Neuronal stem cell (in vitro differentiated cells): ENCODE results near the gene B9D2.

Source experiments
- DNase-seq: peaks from one replicate; pipeline ENCODE4 v3.0.0-alpha.2; 2013; ENCODE audit warnings: low spot score
- H2AFZ ChIP-seq: one replicate; pipeline ENCODE4 v1.6.1; 2013; ENCODE audit warnings: mild to moderate bottlenecking, low read length, inconsistent platforms
- H2AK5ac ChIP-seq: 2 replicates; pipeline ENCODE4 v1.6.1; 2013; ENCODE audit warnings: low read depth, mild to moderate bottlenecking, inconsistent platforms, low read length, moderate library complexity, mixed read lengths
- H2BK120ac ChIP-seq: 2 replicates; pipeline ENCODE4 v1.6.1; 2013; ENCODE audit warnings: low read depth, mild to moderate bottlenecking, inconsistent platforms, low read length, moderate library complexity, mixed read lengths
- H2BK12ac ChIP-seq: one replicate; pipeline ENCODE4 v1.6.1; 2013; ENCODE audit warnings: low read length, inconsistent platforms
- H2BK15ac ChIP-seq: 2 replicates; pipeline ENCODE4 v1.6.1; 2013; ENCODE audit warnings: mild to moderate bottlenecking, low read length, inconsistent platforms, mixed read lengths
- H2BK5ac ChIP-seq: one replicate; pipeline ENCODE4 v1.6.1; 2013; ENCODE audit warnings: inconsistent platforms, mild to moderate bottlenecking, low read length, moderate library complexity
- H3K14ac ChIP-seq: one replicate; pipeline ENCODE4 v1.6.1; 2013; ENCODE audit warnings: low read length, inconsistent platforms
- H3K18ac ChIP-seq: 2 replicates; pipeline ENCODE4 v1.6.1; 2013; ENCODE audit warnings: low read length, inconsistent platforms
- H3K23ac ChIP-seq: 2 replicates; pipeline ENCODE4 v1.6.1; 2013; ENCODE audit warnings: low read depth, mild to moderate bottlenecking, mixed read lengths, low read length, inconsistent platforms; ENCODE audit not compliant: poor library complexity
- H3K27ac ChIP-seq: replicated peaks from 3 replicates; pipeline ENCODE4 v1.5.1; 2013; ENCODE audit warnings: low read length, inconsistent platforms
- H3K27me3 ChIP-seq, 3 experiments: 2 replicates each; pipeline ENCODE4 v1.6.1; 2013; ENCODE audit warnings: low read length in 3 of 3, mild to moderate bottlenecking in 2 of 3, inconsistent platforms in 1 of 3, low read depth in 1 of 3, mixed read lengths in 1 of 3, moderate library complexity in 1 of 3; ENCODE audit not compliant: control insufficient read depth in 3 of 3, insufficient read depth in 3 of 3
- H3K36me3 ChIP-seq, 2 donors: replicated peaks in 1 of 2; 2 replicates each; pipeline ENCODE4 v1.6.1; 2013; ENCODE audit warnings: low read length in 2 of 2; ENCODE audit not compliant: control insufficient read depth in 2 of 2, insufficient read depth in 2 of 2
- H3K4ac ChIP-seq: 2 replicates; pipeline ENCODE4 v1.6.1; 2013; ENCODE audit warnings: inconsistent platforms, mild to moderate bottlenecking, low read length, moderate library complexity
- H3K4me1 ChIP-seq, 2 donors: 1 replicate in 1 of 2; 2 replicates in 1 of 2; pipeline ENCODE4 v1.6.1; 2013; ENCODE audit warnings: low read length in 2 of 2, low read depth in 1 of 2; ENCODE audit not compliant: control insufficient read depth in 2 of 2, insufficient read depth in 1 of 2
- H3K4me2 ChIP-seq: one replicate; pipeline ENCODE4 v1.6.1; 2013; ENCODE audit warnings: mild to moderate bottlenecking, low read length, inconsistent platforms; ENCODE audit not compliant: insufficient read depth, poor library complexity, severe bottlenecking
- H3K4me3 ChIP-seq, 2 donors: 2 replicates each; pipeline ENCODE4 v1.5.1; 2013; ENCODE audit warnings: low read length in 2 of 2, mild to moderate bottlenecking in 2 of 2, inconsistent platforms in 1 of 2, moderate library complexity in 1 of 2
- H3K79me1 ChIP-seq: one replicate; pipeline ENCODE4 v1.6.1; 2013; ENCODE audit warnings: low read depth, mild to moderate bottlenecking, inconsistent platforms, low read length, moderate library complexity
- H3K9ac ChIP-seq: one replicate; pipeline ENCODE4 v1.6.1; 2013; ENCODE audit warnings: mild to moderate bottlenecking, low read depth, low read length, inconsistent platforms; ENCODE audit not compliant: poor library complexity
- H3K9me3 ChIP-seq, 2 donors: replicated peaks in 1 of 2; 2 replicates each; pipeline versions ENCODE3 to v1.6.1; 2013; ENCODE audit warnings: low read length in 2 of 2, mild to moderate bottlenecking in 2 of 2, inconsistent platforms in 1 of 2, low read depth in 1 of 2, mixed read lengths in 1 of 2, moderate library complexity in 1 of 2; ENCODE audit not compliant: control insufficient read depth in 2 of 2, insufficient read depth in 1 of 2
- H4K8ac ChIP-seq: one replicate; pipeline ENCODE4 v1.6.1; 2013; ENCODE audit warnings: low read depth, mild to moderate bottlenecking, inconsistent platforms, low read length, moderate library complexity
- H4K91ac ChIP-seq: one replicate; pipeline ENCODE4 v1.6.1; 2013; ENCODE audit warnings: low read length, low read depth, mild to moderate bottlenecking, inconsistent platforms; ENCODE audit not compliant: poor library complexity
- WGBS, 2 donors: extraction: QIAGEN DNeasy Blood & Tissue Kit; methylation state at CpG; one replicate each; pipeline ENCODE4 v1.1.7; 2013; ENCODE audit warnings: missing lambda C conversion rate in 2 of 2, mixed read lengths in 1 of 2; ENCODE audit not compliant: insufficient read length in 2 of 2, insufficient replicate concordance in 1 of 2; ENCODE audit errors: extremely low coverage in 2 of 2; 5-methylcytosine and 5-hydroxymethylcytosine counted together

The B9D2 gene

DNA sequence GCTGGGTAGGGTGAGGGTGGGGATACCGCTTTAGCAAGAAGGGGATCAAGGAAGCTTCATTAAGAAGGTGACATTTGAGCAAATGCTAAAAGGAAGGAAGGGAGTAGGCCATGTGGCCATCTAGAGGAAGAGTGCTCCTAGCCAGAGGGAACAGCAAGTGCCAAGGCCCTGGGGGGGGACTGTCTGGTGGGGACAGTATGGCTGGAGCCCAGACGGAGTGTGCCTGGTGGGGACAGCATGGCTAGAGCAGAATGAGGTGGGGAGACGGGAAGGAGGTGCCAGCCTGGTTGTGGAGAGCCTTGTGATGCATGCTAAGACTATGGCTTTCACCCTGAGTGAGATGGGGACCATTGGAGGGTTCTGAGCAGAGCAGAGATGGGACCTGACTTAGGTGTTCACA lies 8.1 kb downstream of the B9D2 start:
- no peak overlapping the region for H2BK15ac ChIP-seq
- H3K18ac ChIP-seq = no peak overlapping the region
- H3K27me3 ChIP-seq = peaks cover 0 to 32% (median 25%) of the 10 kb centered on the region in 3 experiments
- H4K8ac ChIP-seq = no peak overlapping the region
- H2BK120ac ChIP-seq = no peak overlapping the region
- H3K27ac ChIP-seq = no peak overlapping the region
- H3K4me2 ChIP-seq = no peak overlapping the region
- H3K9ac ChIP-seq = no peak overlapping the region
- H2BK12ac ChIP-seq = no peak overlapping the region
- H4K91ac ChIP-seq = no peak overlapping the region
- WGBS, 2 donors = no CpG with 5 or more reads among the region's 3 CpGs
- DNase-seq = no peak
- no peak overlapping the region for H3K4me3 ChIP-seq
- no peak overlapping the region for H2AFZ ChIP-seq
- no peak overlapping the region for H2BK5ac ChIP-seq
- H3K4me1 ChIP-seq = peaks cover 12 to 20% of the 10 kb centered on the region in 2 donors
- H3K4ac ChIP-seq = no peak overlapping the region
- no peak overlapping the region for H2AK5ac ChIP-seq
- H3K14ac ChIP-seq = no peak overlapping the region
- no peaks in the 10 kb centered on the region for H3K79me1 ChIP-seq
- H3K9me3 ChIP-seq = peaks cover 0 to 1% of the 10 kb centered on the region in 2 donors
- H3K23ac ChIP-seq = no peak overlapping the region
- no peaks in the 10 kb centered on the region for H3K36me3 ChIP-seq

DNA sequence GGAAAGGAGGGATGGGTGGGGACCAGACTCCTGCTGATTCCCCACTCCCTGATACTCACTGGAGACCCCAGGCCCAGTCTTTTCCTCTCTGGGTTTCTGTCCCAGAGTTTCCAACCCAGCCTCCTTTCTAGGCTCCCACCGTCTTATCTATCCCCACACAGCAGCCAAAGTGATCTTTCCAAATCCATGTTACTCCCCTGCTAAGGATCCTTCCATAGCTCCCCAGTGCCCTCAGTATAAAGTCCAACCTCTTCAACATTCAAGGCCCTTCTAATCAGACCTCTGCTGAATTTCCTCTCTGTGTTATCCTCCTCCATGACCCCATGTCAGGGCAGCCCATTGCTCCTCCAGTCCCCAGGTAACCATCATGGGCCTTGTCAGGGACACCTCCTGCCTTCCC lies 8.9 kb downstream of the B9D2 start:
- no CpG with 5 or more reads among the region's 1 CpG for WGBS, 2 donors
- no peak overlapping the region for H4K91ac ChIP-seq

DNA sequence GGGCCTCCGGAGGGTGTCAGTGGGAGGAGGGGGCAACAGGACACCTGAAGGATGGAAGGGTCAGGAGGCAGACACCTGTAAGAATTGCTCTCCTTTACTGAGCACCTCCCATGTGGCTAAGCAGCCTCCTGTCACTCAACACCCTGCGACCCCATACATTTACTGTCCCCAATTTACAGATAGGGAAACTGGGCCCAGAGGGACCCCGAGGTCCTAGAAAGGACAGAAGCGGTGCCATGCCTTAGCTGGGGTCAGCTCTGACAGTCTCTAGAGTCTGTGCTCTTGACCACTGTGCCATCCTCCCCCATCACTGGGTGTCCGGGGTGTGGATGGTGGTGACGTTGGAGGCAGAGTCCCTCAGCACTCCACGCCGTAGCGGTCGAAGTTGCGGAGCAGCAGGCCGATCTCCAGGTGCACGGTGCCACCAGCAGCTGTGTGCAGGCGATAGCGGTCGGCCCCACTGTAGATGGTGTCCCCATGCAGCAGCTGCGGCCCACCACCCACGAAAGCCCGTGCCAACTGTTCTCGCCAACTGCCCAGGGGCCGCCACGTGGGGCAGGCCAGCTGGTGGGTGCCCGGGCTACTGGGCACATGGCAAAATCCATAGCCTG lies 9.5 kb downstream of the B9D2 start:
- Histone ChIP-seq H4K8ac (no peak overlapping the region), H3K4ac (no peak overlapping the region), H3K18ac (peak overlapping the region; percentile 59), H4K91ac (no peak overlapping the region), H3K9ac (peak overlapping the region; percentile 30), H2BK120ac (no peak overlapping the region), H2AFZ (peak overlapping the region; percentile 99), H3K14ac (no peak overlapping the region), H2BK12ac (peak overlapping the region; percentile 47), H3K9me3 (peaks cover 0 to 1% of the 10 kb centered on the region in 2 donors), H2BK5ac (no peak overlapping the region), H3K36me3 (no peaks in the 10 kb centered on the region), H2AK5ac (peak overlapping the region; percentile 89), H3K27ac (no peak overlapping the region), H3K4me3 (peak overlapping the region; percentile 49 to 73), H3K4me1 (peaks cover 14 to 23% of the 10 kb centered on the region in 2 donors), H3K79me1 (no peaks in the 10 kb centered on the region), H3K23ac (peak overlapping the region; percentile 37), H2BK15ac (peak overlapping the region; percentile 72), H3K27me3 (peaks cover 0 to 41% (median 25%) of the 10 kb centered on the region in 3 experiments), H3K4me2 (no peak overlapping the region)
- no CpG with 5 or more reads among the region's 23 CpGs for WGBS, 2 donors
- no peak for DNase-seq

More for the DNA sequence above, 8.9 kb downstream of the B9D2 start:
- Histone ChIP-seq H3K27ac (no peak overlapping the region), H2AFZ (no peak overlapping the region), H3K9me3 (peaks cover 0 to 1% of the 10 kb centered on the region in 2 donors), H3K18ac (no peak overlapping the region), H2BK12ac (no peak overlapping the region), H3K4me1 (peaks cover 14 to 23% of the 10 kb centered on the region in 2 donors), H2AK5ac (peak overlapping the region; percentile 89), H3K27me3 (peaks cover 0 to 37% (median 25%) of the 10 kb centered on the region in 3 experiments), H3K79me1 (no peaks in the 10 kb centered on the region), H3K9ac (no peak overlapping the region), H3K4me3 (no peak overlapping the region), H4K8ac (no peak overlapping the region), H3K14ac (no peak overlapping the region), H3K4ac (no peak overlapping the region), H3K36me3 (no peaks in the 10 kb centered on the region), H3K23ac (no peak overlapping the region), H3K4me2 (no peak overlapping the region), H2BK15ac (no peak overlapping the region), H2BK5ac (no peak overlapping the region), H2BK120ac (no peak overlapping the region)
- DNase-seq = no peak

GRCh38 chr19:41353466-41354342 lies 10.2 kb downstream of the B9D2 start, which contains the start of gene TGFB1:
TGFB1 (minus strand) TSS chr19:41353922; CDS start chr19:41353044, 878 bp downstream.
- H3K9ac ChIP-seq = peak within 1 kb of the TSS; percentile 86
- H3K18ac ChIP-seq = peak within 1 kb of the TSS; percentile 97
- no peak within 1 kb of the TSS for H3K27ac ChIP-seq
- H3K4me1 ChIP-seq = peaks cover 14 to 23% of the 10 kb centered on the region in 2 donors
- peak within 1 kb of the TSS; percentile 92 for H3K4me2 ChIP-seq
- peak within 1 kb of the TSS; percentile 23 for H4K8ac ChIP-seq
- H3K9me3 ChIP-seq = peaks cover 0 to 1% of the 10 kb centered on the region in 2 donors
- H3K36me3 ChIP-seq = no peaks in the 10 kb centered on the region
- H3K27me3 ChIP-seq = peaks cover 0 to 46% (median 25%) of the 10 kb centered on the region in 3 experiments
- peak within 1 kb of the TSS; percentile 81 for H2BK120ac ChIP-seq
- peak within 1 kb of the TSS; percentile 73 to 81 for H3K4me3 ChIP-seq
- H2AK5ac ChIP-seq = peak within 1 kb of the TSS; percentile 89
- H3K23ac ChIP-seq = peak within 1 kb of the TSS; percentile 95
- H2AFZ ChIP-seq = peak within 1 kb of the TSS; percentile 99
- peak within 1 kb of the TSS; percentile 87 for H2BK5ac ChIP-seq
- peak within 1 kb of the TSS; percentile 82 for H2BK12ac ChIP-seq
- H3K4ac ChIP-seq = no peak within 1 kb of the TSS
- WGBS, 2 donors = no CpG with 5 or more reads among the region's 78 CpGs
- H2BK15ac ChIP-seq = peak within 1 kb of the TSS; percentile 96
- H3K79me1 ChIP-seq = no peaks in the 10 kb centered on the region
- peak; percentile 64 for DNase-seq
- no peak within 1 kb of the TSS for H4K91ac ChIP-seq
- peak within 1 kb of the TSS; percentile 38 for H3K14ac ChIP-seq
